Ovary (tissue), 9 donors: ENCODE results near the gene PTPN9. TPM values are rescaled to one million over a fixed set of nuclear protein-coding genes. Genes with fewer than 3 reads are reported as not detected.

Experiments
- DNase-seq, 5 donors: peaks; one replicate each; pipeline ENCODE4 v3.0.0-alpha.2; 2019 to 2020
- H3K27ac ChIP-seq, 2 donors: fragments of 200-600 bp; one replicate each; pipeline versions ENCODE4 v1.5.1 to v1.8.0; 2019 to 2022
- H3K27me3 ChIP-seq: fragments of 200-600 bp; one replicate; pipeline ENCODE4 v1.8.0; 2022
- H3K36me3 ChIP-seq: fragments of 200-600 bp; sonication (generic); one replicate; pipeline ENCODE4 v1.5.1; 2019
- H3K4me1 ChIP-seq: one replicate; pipeline ENCODE4 v1.8.1; 2013; ENCODE audit warnings: mild to moderate bottlenecking, moderate library complexity; ENCODE audit not compliant: insufficient read depth
- H3K4me3 ChIP-seq: fragments of 200-600 bp; sonication (generic); one replicate; pipeline ENCODE4 v1.5.1; 2017
- H3K9me3 ChIP-seq, 2 donors: fragments of 200-600 bp in 1 of 2; sonication (generic) in 1 of 2; one replicate each; pipeline versions ENCODE4 v1.5.1 to v1.8.1; 2013 to 2019; ENCODE audit warnings: mild to moderate bottlenecking in 1 of 2, moderate library complexity in 1 of 2
- CTCF ChIP-seq, 3 donors: fragments of 450-650 bp in 2 of 3; fragments of 200-600 bp in 1 of 3; IDR thresholded peaks; one replicate each; pipeline versions ENCODE4 v1.5.1 to v1.8.0; 2016 to 2022; ENCODE audit warnings: antibody characterized with exemption in 3 of 3, mild to moderate bottlenecking in 1 of 3
- EP300 ChIP-seq: sonication (generic); formaldehyde crosslinking; IDR thresholded peaks from one replicate; pipeline ENCODE4 v1.6.1; 2017; ENCODE audit warnings: antibody characterized with exemption
- POLR2A ChIP-seq: fragments of 450-650 bp; IDR thresholded peaks from one replicate; pipeline ENCODE4 v1.6.1; 2017; ENCODE audit warnings: antibody characterized with exemption, mild to moderate bottlenecking, moderate library complexity
- WGBS, 3 donors: extraction: QIAGEN DNeasy Blood & Tissue Kit in 1 of 3; methylation state at CpG; one replicate each; pipeline versions ENCODE4 v1.1.5 to v1.1.7; 2013 to 2017; 5-methylcytosine and 5-hydroxymethylcytosine counted together
- intact Hi-C, 4 donors: fragments of 100-400 bp; cut with DNase I; formaldehyde crosslinking; loops; one replicate each; pipeline versions ENCODE4 v1.11.0 to v1.15.1; 2022 to 2023
- polyA plus RNA-seq, 2 donors: library from polyadenylated mRNA; stranded (reverse); fragments of 200-250 nt in 1 of 2; fragments of 350-450 nt in 1 of 2; fragmentation: Illumina TruSeq in 1 of 2; extraction: RNeasy Lipid Tissue Mini Kit (QIAGEN cat#74804) in 1 of 2; gene quantifications; one replicate each; pipeline ENCODE4 v1.2.3, GENCODE V29; 2013 to 2014
- total RNA-seq, 7 donors: library from RNA; depleted of rRNA in 2 of 7; stranded (reverse); fragments of >200 nt in 2 of 7; fragmentation: NEBNext Ultra II Directional in 3 of 7; extraction: Animal tissue kit (Norgen Biotek cat#: 25700) in 3 of 7; gene quantifications; one replicate each; pipeline versions ENCODE4 v1.1.0 to v1.2.4, GENCODE V29; 2016 to 2023
- donor health status: DM: no; HTN: no; CAD: no; lungs with moderate emphysema.
- donor health status: DM: no; HTN: no; CAD: no.
- donor health status: Bipolar disorder and iron deficiency.
- donor health status: DM: yes; HTN: yes; CAD: no.
- donor health status: DM: no; HTN: no; CAD: no.
- donor health status: DM: yes; HTN: yes; CAD: no.

The PTPN9 gene
- total and polyA plus RNA-seq, 9 donors: 12.2 to 34.8 (median 21.8) TPM

GRCh38 chr15:75437721-75438120 lies 141.4 kb downstream of the PTPN9 start:
- WGBS, 3 donors: 93 to 96% (median 95%) methylated on average over 4 of the region's 4 CpGs
- Histone ChIP-seq H3K4me3 (no peak overlapping the region), H3K4me1 (peaks cover 2% of the 10 kb centered on the region), H3K27ac (no peak overlapping the region), H3K36me3 (no peaks in the 10 kb centered on the region), H3K27me3 (no peaks in the 10 kb centered on the region), H3K9me3 (no peaks in the 10 kb centered on the region)
- DNase-seq: no peak
- TF ChIP-seq CTCF (IDR thresholded peaks at IDR 0.05) (no peak), EP300 (no peak), POLR2A (no peak)
- intact Hi-C loops: no loop called here

- intact Hi-C loops: no loop called here
These were observed 142.2 kb downstream of the PTPN9 start for GRCh38 chr15:75436881-75437280.

GRCh38 chr15:75431682-75432081 lies 147.4 kb downstream of the PTPN9 start:
- no peak overlapping the region for H3K27ac ChIP-seq
- no peak overlapping the region for H3K4me3 ChIP-seq
- intact Hi-C loops: no loop called here
- H3K4me1 ChIP-seq: peaks cover 2% of the 10 kb centered on the region
- no peaks in the 10 kb centered on the region for H3K36me3 ChIP-seq
- DNase-seq: no peak
- no peaks in the 10 kb centered on the region for H3K27me3 ChIP-seq
- no peaks in the 10 kb centered on the region for H3K9me3 ChIP-seq
- WGBS, 3 donors: 10 to 15% (median 15%) methylated on average over 1 of the region's 1 CpG
- TF ChIP-seq POLR2A (no peak), CTCF (IDR thresholded peaks at IDR 0.05) (no peak), EP300 (no peak)

More at GRCh38 chr15:75436881-75437280, 142.2 kb downstream of the PTPN9 start:
- Histone ChIP-seq H3K36me3 (no peaks in the 10 kb centered on the region), H3K9me3 (no peaks in the 10 kb centered on the region), H3K4me3 (no peak overlapping the region), H3K27me3 (no peaks in the 10 kb centered on the region), H3K4me1 (peaks cover 3% of the 10 kb centered on the region), H3K27ac (no peak overlapping the region)
- DNase-seq: no peak
- WGBS, 3 donors: 73 to 86% (median 82%) methylated on average over 5 of the region's 5 CpGs
- TF ChIP-seq EP300 (no peak), CTCF (IDR thresholded peaks at IDR 0.05) (no peak), POLR2A (no peak)

GRCh38 chr15:75431270-75431669 lies 147.8 kb downstream of the PTPN9 start:
- Histone ChIP-seq H3K27me3 (no peaks in the 10 kb centered on the region), H3K4me3 (no peak overlapping the region), H3K27ac (no peak overlapping the region), H3K4me1 (peaks cover 2% of the 10 kb centered on the region), H3K9me3 (no peaks in the 10 kb centered on the region), H3K36me3 (no peaks in the 10 kb centered on the region)
- 26 to 29% (median 29%) methylated on average over 2 of the region's 2 CpGs for WGBS, 3 donors
- DNase-seq: no peak
- intact Hi-C loops: no loop called here
- TF ChIP-seq POLR2A (no peak), EP300 (no peak), CTCF (IDR thresholded peaks at IDR 0.05) (no peak)

- Histone ChIP-seq H3K27me3 (no peaks in the 10 kb centered on the region), H3K36me3 (no peaks in the 10 kb centered on the region), H3K4me1 (peaks cover 2% of the 10 kb centered on the region), H3K9me3 (no peaks in the 10 kb centered on the region), H3K27ac (no peak overlapping the region), H3K4me3 (no peak overlapping the region)
- intact Hi-C loops: no loop called here
- TF ChIP-seq EP300: no peak
- 90 to 95% (median 93%) methylated on average over 7 of the region's 7 CpGs for WGBS, 3 donors
- no peak for DNase-seq
These were observed 148.9 kb downstream of the PTPN9 start for GRCh38 chr15:75430259-75430658.
